Measurements from ENCODE around the gene SIN3A.
"Not testable (repeated sequence)": the region's sequence is repeated elsewhere in the genome, so short reads cannot be mapped to it uniquely, and the experiment has no call there.

The SIN3A gene

GRCh38 chr15:75450307-75451201 lies 936 bp downstream of the SIN3A start:
- Histone ChIP-seq H3K4me1 (ENCODE audit: control insufficient read depth, insufficient read depth, low read length) (peaks cover 3% of the 10 kb centered on the region), H3K27me3 (ENCODE audit: control insufficient read depth, insufficient read depth, low read length, poor library complexity, severe bottlenecking) (no peaks in the 10 kb centered on the region), H3K4me3 (ENCODE audit: insufficient read depth, low read depth, low read length) (peak overlapping the region; percentile 64), H3K27ac (ENCODE audit: insufficient read depth, low read depth, low read length, poor library complexity, severe bottlenecking) (peak overlapping the region; percentile 93), H3K9me3 (ENCODE audit: control insufficient read depth, low read length) (no peaks in the 10 kb centered on the region), H3K36me3 (ENCODE audit: control insufficient read depth, insufficient read depth, low read length) (no peaks in the 10 kb centered on the region)
- 0 to 1% methylated on average over 59 to 61 of the region's 62 CpGs for WGBS, 2 experiments

GRCh38 chr15:75449585-75450306 lies 1.7 kb downstream of the SIN3A start:
- H3K4me1 ChIP-seq (ENCODE audit: control insufficient read depth, insufficient read depth, low read length): peaks cover 3% of the 10 kb centered on the region
- H3K36me3 ChIP-seq (ENCODE audit: control insufficient read depth, insufficient read depth, low read length): no peaks in the 10 kb centered on the region
- H3K4me3 ChIP-seq (ENCODE audit: insufficient read depth, low read depth, low read length): peak overlapping the region; percentile 64
- no peaks in the 10 kb centered on the region for H3K27me3 ChIP-seq (ENCODE audit: control insufficient read depth, insufficient read depth, low read length, poor library complexity, severe bottlenecking)
- H3K27ac ChIP-seq (ENCODE audit: insufficient read depth, low read depth, low read length, poor library complexity, severe bottlenecking): peak overlapping the region; percentile 93
- H3K9me3 ChIP-seq (ENCODE audit: control insufficient read depth, low read length): no peaks in the 10 kb centered on the region
- 82 to 83% methylated on average over 14 of the region's 14 CpGs for WGBS, 2 experiments

DNA sequence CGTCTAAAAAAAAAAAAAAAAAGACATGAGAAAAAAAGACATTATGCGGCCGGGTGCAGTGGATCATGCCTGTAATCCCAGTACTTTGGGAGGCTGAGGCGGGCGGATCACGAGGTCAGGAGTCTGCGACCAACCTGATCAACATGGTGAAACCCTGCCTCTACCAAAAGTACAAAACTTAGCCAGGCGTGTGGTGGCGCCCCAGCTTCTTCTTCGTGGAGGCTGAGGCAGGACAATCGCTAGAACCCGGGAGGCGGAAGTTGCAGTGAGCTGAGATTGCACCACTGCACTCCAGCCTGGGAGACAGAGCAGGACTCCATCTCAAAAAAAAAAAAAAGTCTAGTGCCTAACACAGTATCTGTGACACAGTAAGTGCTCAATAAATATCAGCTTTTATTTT lies 3.3 kb downstream of the SIN3A start:
- H3K36me3 ChIP-seq (ENCODE audit: control insufficient read depth, insufficient read depth, low read length): not testable (repeated sequence)

GRCh38 chr15:75446151-75446550 lies 5.3 kb downstream of the SIN3A start:
- Histone ChIP-seq H3K27me3 (ENCODE audit: control insufficient read depth, insufficient read depth, low read length, poor library complexity, severe bottlenecking) (no peaks in the 10 kb centered on the region), H3K4me3 (ENCODE audit: insufficient read depth, low read depth, low read length) (no peak overlapping the region), H3K9me3 (ENCODE audit: control insufficient read depth, low read length) (no peaks in the 10 kb centered on the region), H3K36me3 (ENCODE audit: control insufficient read depth, insufficient read depth, low read length) (peaks cover 9% of the 10 kb centered on the region), H3K27ac (ENCODE audit: insufficient read depth, low read depth, low read length, poor library complexity, severe bottlenecking) (no peak overlapping the region), H3K4me1 (ENCODE audit: control insufficient read depth, insufficient read depth, low read length) (peaks cover 3% of the 10 kb centered on the region)
- WGBS, 2 experiments: 93 to 95% methylated on average over 3 of the region's 3 CpGs

More for the DNA sequence above, 3.3 kb downstream of the SIN3A start:
- not testable (repeated sequence) for H3K9me3 ChIP-seq (ENCODE audit: control insufficient read depth, low read length); H3K27ac ChIP-seq (ENCODE audit: insufficient read depth, low read depth, low read length, poor library complexity, severe bottlenecking); H3K4me3 ChIP-seq (ENCODE audit: insufficient read depth, low read depth, low read length); H3K27me3 ChIP-seq (ENCODE audit: control insufficient read depth, insufficient read depth, low read length, poor library complexity, severe bottlenecking); H3K4me1 ChIP-seq (ENCODE audit: control insufficient read depth, insufficient read depth, low read length)
- WGBS, 2 experiments: 92% methylated on average over 13 of the region's 13 CpGs

- 94 to 96% methylated on average over 9 to 10 of the region's 10 CpGs for WGBS, 2 experiments
- not testable (repeated sequence) for H3K9me3 ChIP-seq (ENCODE audit: control insufficient read depth, low read length); H3K4me1 ChIP-seq (ENCODE audit: control insufficient read depth, insufficient read depth, low read length); H3K36me3 ChIP-seq (ENCODE audit: control insufficient read depth, insufficient read depth, low read length); H3K4me3 ChIP-seq (ENCODE audit: insufficient read depth, low read depth, low read length); H3K27me3 ChIP-seq (ENCODE audit: control insufficient read depth, insufficient read depth, low read length, poor library complexity, severe bottlenecking); H3K27ac ChIP-seq (ENCODE audit: insufficient read depth, low read depth, low read length, poor library complexity, severe bottlenecking)
Measured at GRCh38 chr15:75445324-75445723, 6.2 kb downstream of the SIN3A start.

- H3K9me3 ChIP-seq (ENCODE audit: control insufficient read depth, low read length); H3K36me3 ChIP-seq (ENCODE audit: control insufficient read depth, insufficient read depth, low read length); H3K4me1 ChIP-seq (ENCODE audit: control insufficient read depth, insufficient read depth, low read length); H3K27me3 ChIP-seq (ENCODE audit: control insufficient read depth, insufficient read depth, low read length, poor library complexity, severe bottlenecking); H3K27ac ChIP-seq (ENCODE audit: insufficient read depth, low read depth, low read length, poor library complexity, severe bottlenecking); H3K4me3 ChIP-seq (ENCODE audit: insufficient read depth, low read depth, low read length): not testable (repeated sequence)
- WGBS, 2 experiments: 96 to 100% methylated on average over 7 to 8 of the region's 8 CpGs
Measured at GRCh38 chr15:75443972-75444453, 7.5 kb downstream of the SIN3A start.

DNA sequence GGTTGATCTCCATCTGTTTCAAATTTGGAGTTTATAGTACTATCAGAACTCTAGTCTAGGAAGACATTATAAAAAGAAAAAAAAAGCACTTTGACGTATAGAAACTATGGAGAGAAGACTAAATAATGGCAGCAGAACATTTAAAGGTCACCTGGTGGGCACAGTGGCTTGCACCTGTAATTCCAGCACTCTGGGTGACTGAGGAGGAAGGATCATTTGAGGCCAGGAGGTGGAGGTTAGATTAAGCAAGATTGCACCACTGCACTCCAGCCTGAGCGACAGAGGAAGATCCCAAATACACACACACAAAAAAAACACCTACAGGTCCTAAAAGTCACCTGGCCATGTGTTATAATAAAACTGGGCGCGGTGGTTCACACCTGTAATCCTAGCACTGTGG lies 13.8 kb downstream of the SIN3A start:
- 95 to 96% methylated on average over 4 of the region's 4 CpGs for WGBS, 2 experiments
- Histone ChIP-seq H3K27ac (ENCODE audit: insufficient read depth, low read depth, low read length, poor library complexity, severe bottlenecking) (no peak overlapping the region), H3K9me3 (ENCODE audit: control insufficient read depth, low read length) (no peaks in the 10 kb centered on the region), H3K4me1 (ENCODE audit: control insufficient read depth, insufficient read depth, low read length) (no peaks in the 10 kb centered on the region), H3K4me3 (ENCODE audit: insufficient read depth, low read depth, low read length) (no peak overlapping the region), H3K27me3 (ENCODE audit: control insufficient read depth, insufficient read depth, low read length, poor library complexity, severe bottlenecking) (no peaks in the 10 kb centered on the region), H3K36me3 (ENCODE audit: control insufficient read depth, insufficient read depth, low read length) (no peaks in the 10 kb centered on the region)

DNA sequence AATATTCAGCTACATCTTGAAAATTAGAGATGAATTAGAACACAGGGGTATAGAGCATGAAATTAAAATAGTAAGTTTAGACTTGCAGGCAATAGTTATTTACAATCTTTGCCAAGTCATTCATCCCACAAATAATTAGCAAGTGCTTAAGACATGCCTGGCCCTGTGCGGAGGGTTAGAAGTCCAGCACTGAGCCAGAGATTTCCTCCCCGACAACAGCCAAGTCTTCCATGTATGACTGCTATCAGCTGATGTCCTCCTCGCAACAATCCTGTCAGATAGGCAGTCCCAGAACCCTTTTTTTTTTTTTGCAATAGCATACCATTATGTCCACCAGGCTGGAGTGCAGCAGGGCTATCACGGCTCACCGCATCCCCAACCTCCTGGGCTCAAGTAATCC lies 14.6 kb downstream of the SIN3A start:
- Histone ChIP-seq H3K4me3 (ENCODE audit: insufficient read depth, low read depth, low read length) (no peak overlapping the region), H3K4me1 (ENCODE audit: control insufficient read depth, insufficient read depth, low read length) (no peaks in the 10 kb centered on the region), H3K27ac (ENCODE audit: insufficient read depth, low read depth, low read length, poor library complexity, severe bottlenecking) (no peak overlapping the region), H3K36me3 (ENCODE audit: control insufficient read depth, insufficient read depth, low read length) (no peaks in the 10 kb centered on the region), H3K27me3 (ENCODE audit: control insufficient read depth, insufficient read depth, low read length, poor library complexity, severe bottlenecking) (no peaks in the 10 kb centered on the region), H3K9me3 (ENCODE audit: control insufficient read depth, low read length) (no peaks in the 10 kb centered on the region)
- 95% methylated on average over 5 of the region's 5 CpGs for WGBS, 2 experiments

DNA sequence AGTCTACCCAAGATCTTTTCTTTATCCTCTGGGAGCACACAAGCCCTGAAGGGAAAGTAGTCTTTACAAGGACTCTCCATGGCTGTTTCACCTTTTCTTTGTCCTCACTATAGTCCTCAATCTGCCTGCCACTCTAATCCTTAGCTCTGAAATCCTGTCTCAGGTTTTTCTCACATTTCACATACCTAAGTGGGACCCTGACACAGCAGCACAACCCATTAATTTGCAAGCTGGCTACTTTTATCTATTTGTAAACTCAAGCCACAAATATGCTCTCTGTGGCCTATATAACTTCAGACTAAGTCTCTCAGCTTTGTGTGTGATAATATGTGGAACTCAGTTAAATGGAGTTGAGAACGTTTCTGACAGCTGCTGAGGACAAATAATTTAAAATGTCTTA lies 19.8 kb downstream of the SIN3A start:
- Histone ChIP-seq H3K36me3 (ENCODE audit: control insufficient read depth, insufficient read depth, low read length) (peaks cover 11% of the 10 kb centered on the region), H3K4me1 (ENCODE audit: control insufficient read depth, insufficient read depth, low read length) (no peaks in the 10 kb centered on the region), H3K9me3 (ENCODE audit: control insufficient read depth, low read length) (no peaks in the 10 kb centered on the region), H3K27ac (ENCODE audit: insufficient read depth, low read depth, low read length, poor library complexity, severe bottlenecking) (no peak overlapping the region), H3K27me3 (ENCODE audit: control insufficient read depth, insufficient read depth, low read length, poor library complexity, severe bottlenecking) (no peaks in the 10 kb centered on the region), H3K4me3 (ENCODE audit: insufficient read depth, low read depth, low read length) (no peak overlapping the region)
- WGBS, 2 experiments: 86% methylated on average over 1 of the region's 1 CpG

DNA sequence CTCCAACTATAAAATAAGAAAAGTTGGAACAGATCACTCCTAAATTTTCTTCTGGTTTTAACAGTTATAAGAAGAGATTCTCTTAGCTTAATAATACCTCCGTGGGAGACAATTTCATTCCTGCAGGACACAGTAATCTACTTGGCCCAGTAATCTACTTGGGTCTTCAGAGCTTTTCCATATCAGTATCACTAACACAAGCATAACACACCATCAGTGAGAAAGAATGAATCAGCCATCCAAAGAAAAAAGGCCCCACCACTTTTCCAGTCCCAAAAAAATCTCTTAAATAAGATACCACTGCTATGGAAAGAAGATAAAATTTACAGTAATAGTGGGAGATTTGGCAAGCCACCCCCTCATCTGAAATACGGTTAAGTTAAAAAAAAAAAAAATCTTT lies 20.2 kb downstream of the SIN3A start:
- Histone ChIP-seq H3K36me3 (ENCODE audit: control insufficient read depth, insufficient read depth, low read length) (peaks cover 11% of the 10 kb centered on the region), H3K27ac (ENCODE audit: insufficient read depth, low read depth, low read length, poor library complexity, severe bottlenecking) (no peak overlapping the region), H3K9me3 (ENCODE audit: control insufficient read depth, low read length) (no peaks in the 10 kb centered on the region), H3K4me1 (ENCODE audit: control insufficient read depth, insufficient read depth, low read length) (no peaks in the 10 kb centered on the region), H3K4me3 (ENCODE audit: insufficient read depth, low read depth, low read length) (no peak overlapping the region), H3K27me3 (ENCODE audit: control insufficient read depth, insufficient read depth, low read length, poor library complexity, severe bottlenecking) (no peaks in the 10 kb centered on the region)
- 93 to 95% methylated on average over 2 of the region's 2 CpGs for WGBS, 2 experiments

Data from ectodermal cell (in vitro differentiated cells).